Measurements from ENCODE around the gene OR9A4. TPM values are rescaled to one million over a fixed set of nuclear protein-coding genes. Genes with fewer than 3 reads are reported as not detected.
A peak's percentile ranks its signal among the peaks of the same experiment; 100 is the strongest.

The OR9A4 gene
- total and polyA plus RNA-seq, 8 donors = not detected

DNA sequence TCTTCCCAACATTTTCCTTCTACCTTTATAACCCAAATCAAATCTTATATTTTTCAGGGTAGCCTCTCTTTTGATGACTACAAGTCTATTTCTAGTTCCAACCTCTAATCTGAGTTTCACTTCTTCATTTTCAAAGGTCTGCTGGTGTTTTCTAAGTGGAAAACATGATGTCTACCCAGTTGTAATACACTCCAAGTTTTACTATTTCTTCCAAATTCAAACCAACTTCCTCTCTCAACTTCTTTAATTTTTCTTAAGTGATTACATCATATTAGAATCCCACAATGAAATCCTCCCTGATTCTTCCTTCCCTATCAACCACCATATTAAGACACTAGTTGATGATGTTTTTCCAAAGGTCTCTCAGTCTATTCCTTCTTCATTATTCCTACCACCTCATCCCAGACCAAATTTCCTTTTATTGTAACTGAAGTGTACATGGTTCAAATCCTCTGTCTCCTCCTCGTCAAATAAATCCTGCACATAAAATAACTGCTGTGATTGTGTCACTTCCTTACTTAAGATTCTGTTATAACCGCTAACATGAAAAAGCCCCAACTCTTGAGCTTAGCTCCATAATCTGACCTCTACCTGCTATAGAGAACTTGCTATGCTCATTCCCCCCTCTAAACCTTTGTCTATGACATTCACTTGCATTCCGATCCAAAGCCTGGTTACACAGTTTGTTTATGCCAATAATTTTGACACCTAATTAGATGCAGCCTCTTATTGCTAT is 44.7 kb downstream of the OR9A4 start:
- FAIRE-seq (no peak), ATAC-seq (peak in 2 of 4 donors; percentile 45 to 59), DNase-seq (no peak)
- H3K27ac ChIP-seq = no peak overlapping the region
- H3K9me3 ChIP-seq = no peaks in the 10 kb centered on the region
- intact Hi-C loops (cut with DNase I) = no loop called here
- H3K4me1 ChIP-seq = no peaks in the 10 kb centered on the region
- H3K27me3 ChIP-seq = no peaks in the 10 kb centered on the region
- no peak overlapping the region for H3K4me3 ChIP-seq
- no peaks in the 10 kb centered on the region for H3K36me3 ChIP-seq
- TF ChIP-seq, protein P1, sequence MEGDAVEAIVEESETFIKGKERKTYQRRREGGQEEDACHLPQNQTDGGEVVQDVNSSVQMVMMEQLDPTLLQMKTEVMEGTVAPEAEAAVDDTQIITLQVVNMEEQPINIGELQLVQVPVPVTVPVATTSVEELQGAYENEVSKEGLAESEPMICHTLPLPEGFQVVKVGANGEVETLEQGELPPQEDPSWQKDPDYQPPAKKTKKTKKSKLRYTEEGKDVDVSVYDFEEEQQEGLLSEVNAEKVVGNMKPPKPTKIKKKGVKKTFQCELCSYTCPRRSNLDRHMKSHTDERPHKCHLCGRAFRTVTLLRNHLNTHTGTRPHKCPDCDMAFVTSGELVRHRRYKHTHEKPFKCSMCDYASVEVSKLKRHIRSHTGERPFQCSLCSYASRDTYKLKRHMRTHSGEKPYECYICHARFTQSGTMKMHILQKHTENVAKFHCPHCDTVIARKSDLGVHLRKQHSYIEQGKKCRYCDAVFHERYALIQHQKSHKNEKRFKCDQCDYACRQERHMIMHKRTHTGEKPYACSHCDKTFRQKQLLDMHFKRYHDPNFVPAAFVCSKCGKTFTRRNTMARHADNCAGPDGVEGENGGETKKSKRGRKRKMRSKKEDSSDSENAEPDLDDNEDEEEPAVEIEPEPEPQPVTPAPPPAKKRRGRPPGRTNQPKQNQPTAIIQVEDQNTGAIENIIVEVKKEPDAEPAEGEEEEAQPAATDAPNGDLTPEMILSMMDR (IDR thresholded peaks at IDR 0.05) = no peak
- 87 to 90% methylated on average over 3 of the region's 3 CpGs for WGBS, 2 donors

Other genes with a start within 250 kb of the OR9A4 start
- gene DENND11, start 214.2 kb upstream of the OR9A4 start, total RNA-seq = 10 to 100 TPM; 15.0 to 24.3 (median 18.4) TPM
- gene DENND11, start 214.2 kb upstream of the OR9A4 start, polyA plus RNA-seq = 10 to 100 TPM in 1 of 2 donors, 1 to 10 TPM in 1; 5.1 to 10.9 TPM
- gene WEE2, start 208.0 kb upstream of the OR9A4 start, total RNA-seq = under 1 TPM in 2 of 6 donors, not detected in 4; 0.12 to 0.19 TPM
- under 1 TPM in 1 of 2 donors, not detected in 1; 0.02 TPM for gene WEE2, start 208.0 kb upstream of the OR9A4 start, polyA plus RNA-seq
- 10 to 100 TPM; 28.5 to 52.3 (median 39.7) TPM for gene SSBP1, start 178.0 kb upstream of the OR9A4 start, total RNA-seq
- 10 to 100 TPM; 67.7 to 88.8 TPM for gene SSBP1, start 178.0 kb upstream of the OR9A4 start, polyA plus RNA-seq
- 1 to 10 TPM in 4 of 6 donors, under 1 TPM in 2; 0.41 to 1.3 (median 1.2) TPM for gene TAS2R3, start 152.3 kb upstream of the OR9A4 start, total RNA-seq
- gene TAS2R3, start 152.3 kb upstream of the OR9A4 start, polyA plus RNA-seq = under 1 TPM; 0.16 to 0.42 TPM
- under 1 TPM; 0.32 to 0.94 (median 0.75) TPM for gene TAS2R4, start 139.7 kb upstream of the OR9A4 start, total RNA-seq
- under 1 TPM; 0.31 to 0.76 TPM for gene TAS2R4, start 139.7 kb upstream of the OR9A4 start, polyA plus RNA-seq
- gene TAS2R5, start 126.2 kb upstream of the OR9A4 start, total RNA-seq = under 1 TPM; 0.22 to 0.74 (median 0.48) TPM
- gene TAS2R5, start 126.2 kb upstream of the OR9A4 start, polyA plus RNA-seq = under 1 TPM; 0.65 to 0.87 TPM
- not detected for gene PRSS37, start 74.9 kb upstream of the OR9A4 start, total RNA-seq
- gene PRSS37, start 74.9 kb upstream of the OR9A4 start, polyA plus RNA-seq = not detected
- 1 to 10 TPM in 4 of 6 donors, under 1 TPM in 2; 0.14 to 5.3 (median 1.3) TPM for gene CLEC5A, start 30.6 kb downstream of the OR9A4 start, total RNA-seq
- under 1 TPM; 0.30 to 0.61 TPM for gene CLEC5A, start 30.6 kb downstream of the OR9A4 start, polyA plus RNA-seq
- not detected for gene TAS2R38, start 57.4 kb downstream of the OR9A4 start, total RNA-seq
- not detected for gene TAS2R38, start 57.4 kb downstream of the OR9A4 start, polyA plus RNA-seq
- gene MGAM, start 79.5 kb downstream of the OR9A4 start, total RNA-seq = 1 to 10 TPM in 1 of 6 donors, under 1 TPM in 5; 0.14 to 1.2 (median 0.47) TPM
- under 1 TPM; 0.04 to 0.12 TPM for gene MGAM, start 79.5 kb downstream of the OR9A4 start, polyA plus RNA-seq
- gene MGAM2, start 195.3 kb downstream of the OR9A4 start, total RNA-seq = 10 to 100 TPM in 2 of 6 donors, 1 to 10 TPM in 4; 8.9 to 28.3 (median 9.7) TPM
- gene MGAM2, start 195.3 kb downstream of the OR9A4 start, polyA plus RNA-seq = 1 to 10 TPM; 1.3 to 4.1 TPM

Measured in pancreas (tissue), 10 donors.